GM19395 (cell line): ENCODE results near the gene ELMO1.

Source experiments
- ATAC-seq: cut with Tn5 transposase; IDR thresholded peaks from one replicate; pipeline ENCODE4 v1.9.1; 2021; ENCODE audit warnings: mild to moderate bottlenecking, moderate library complexity; ENCODE audit not compliant: unreplicated experiment

ELMO1 gene

DNA sequence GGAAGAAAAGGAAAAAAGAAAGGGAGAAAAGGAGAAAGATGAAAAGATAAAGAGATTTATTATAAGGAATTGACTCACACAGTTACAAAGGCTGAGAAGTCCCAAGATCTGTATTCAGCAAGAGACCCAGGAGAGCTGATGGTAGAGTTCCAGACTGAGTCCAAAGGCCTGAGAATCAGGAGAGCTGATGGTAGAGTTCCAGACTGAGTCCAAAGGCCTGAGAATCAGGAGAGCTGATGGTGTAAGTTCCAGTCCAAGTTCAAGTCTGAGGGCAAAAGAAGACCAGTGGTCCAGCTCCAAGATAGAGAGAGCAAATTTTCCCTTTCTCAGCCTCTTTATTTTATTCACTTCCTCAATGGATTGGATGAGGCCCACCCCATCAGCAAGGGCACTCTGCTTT is 627.0 kb downstream of the ELMO1 start:
- no peak for ATAC-seq

GRCh38 chr7:36820527-36821170 is 628.0 kb downstream of the ELMO1 start:
- no peak for ATAC-seq

- ATAC-seq, result no peak
These were observed 629.0 kb downstream of the ELMO1 start for GRCh38 chr7:36819639-36820038.

GRCh38 chr7:36814311-36814710 is 634.4 kb downstream of the ELMO1 start:
- no peak for ATAC-seq

- no peak for ATAC-seq
These were observed 636.9 kb downstream of the ELMO1 start for GRCh38 chr7:36811807-36812206.

DNA sequence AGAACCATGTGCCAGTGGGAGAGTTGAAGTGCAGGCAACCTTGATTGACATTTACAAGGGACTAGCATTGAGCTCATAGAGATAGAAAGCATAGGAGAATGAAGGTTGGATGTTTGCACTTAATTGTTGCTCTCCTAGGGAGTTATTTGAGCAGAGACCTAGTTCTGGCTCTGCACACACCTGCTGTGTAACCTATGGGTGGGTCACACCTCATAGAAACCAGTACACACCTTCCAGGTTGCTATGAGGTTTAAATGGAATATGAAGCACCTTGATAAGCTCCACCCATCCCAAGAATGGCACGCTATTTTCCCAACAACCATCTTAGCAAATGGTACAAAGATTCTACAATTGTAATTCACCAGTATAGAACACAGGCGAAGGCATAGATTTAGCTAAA is 638.2 kb downstream of the ELMO1 start:
- no peak for ATAC-seq

DNA sequence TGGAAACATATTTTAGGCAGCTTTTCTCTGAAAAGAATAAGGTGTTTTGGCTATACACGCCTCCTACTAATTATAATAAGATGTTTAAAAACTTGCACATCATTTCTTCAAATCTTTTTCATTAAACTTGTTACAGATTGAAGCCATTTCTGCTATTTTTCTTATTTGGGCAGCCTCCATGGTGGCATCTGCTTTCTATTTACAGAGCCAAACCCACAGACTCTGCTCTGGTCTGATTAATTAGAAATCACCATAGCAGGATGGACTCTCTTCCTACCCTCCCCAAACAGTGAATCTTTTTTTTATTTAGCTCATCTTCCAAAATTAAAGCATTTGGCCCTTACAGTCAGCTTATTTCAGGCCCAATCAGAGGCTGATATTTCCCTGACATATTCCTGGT is 638.6 kb downstream of the ELMO1 start:
- ATAC-seq, result no peak

GRCh38 chr7:36809510-36809909 is 639.2 kb downstream of the ELMO1 start:
- no peak for ATAC-seq

GRCh38 chr7:36809086-36809485 is 639.6 kb downstream of the ELMO1 start:
- no peak for ATAC-seq

GRCh38 chr7:36806891-36807290 is 641.8 kb downstream of the ELMO1 start:
- ATAC-seq, result no peak
